IPS-NIHi11 (cell line): ENCODE data around the gene RPS2.
A peak's percentile ranks its signal among the peaks of the same experiment; 100 is the strongest.
"Not testable (repeated sequence)": the region's sequence is repeated elsewhere in the genome, so short reads cannot be mapped to it uniquely, and the experiment has no call there.

Source experiments
- DNase-seq: peaks from one replicate; pipeline ENCODE4 v3.0.0; 2012; ENCODE audit warnings: mixed read lengths, low spot score

Gene RPS2

DNA sequence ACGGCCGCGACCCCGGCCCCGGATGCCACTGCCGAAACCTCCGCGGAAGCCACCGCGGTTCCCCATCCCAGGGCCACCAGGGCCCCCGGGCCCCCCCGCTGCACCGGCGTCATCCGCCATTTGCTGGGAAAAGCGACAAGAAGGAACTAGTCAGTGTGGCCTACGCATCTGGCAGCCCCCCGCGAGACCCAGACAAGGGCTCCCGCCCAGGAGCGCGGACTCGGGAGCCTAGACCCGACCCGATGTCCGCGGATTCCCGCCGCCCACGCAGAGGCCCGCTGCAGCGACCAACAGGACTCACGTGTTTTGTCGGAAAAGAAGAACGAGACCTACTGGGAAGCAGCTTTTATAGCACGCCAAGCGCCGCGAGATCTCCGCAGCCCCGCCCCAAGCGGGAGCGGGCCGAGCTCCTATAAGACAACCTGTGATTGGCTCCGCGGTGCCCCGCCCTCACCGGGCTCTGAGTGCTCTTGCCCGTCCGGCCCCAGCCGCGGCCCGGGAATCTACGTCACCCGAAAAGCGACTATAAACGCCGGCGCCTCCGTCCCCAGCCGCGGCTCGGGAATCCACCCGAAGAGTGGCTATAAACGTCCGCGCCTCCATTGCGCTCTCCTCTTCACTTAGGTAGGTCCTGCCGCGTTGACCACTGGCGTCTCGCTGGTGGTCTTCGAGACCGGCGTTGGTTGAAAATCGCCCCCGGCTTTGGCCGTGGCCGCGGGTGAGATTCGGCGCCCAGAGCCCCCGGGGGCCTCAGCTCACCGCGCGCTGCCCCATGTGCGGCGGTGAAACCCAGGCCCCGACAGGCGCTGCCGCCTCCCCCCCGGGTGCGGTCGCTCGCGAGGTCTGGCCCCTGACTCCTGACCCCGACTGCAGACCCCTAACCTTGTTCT is at the start of gene RPS2:
TSS of gene RPS2 (minus strand) at position 321 of the 890 bp plus-strand sequence. CDS start at position 120, 201 bp downstream.
- DNase-seq: peak; percentile 99

DNA sequence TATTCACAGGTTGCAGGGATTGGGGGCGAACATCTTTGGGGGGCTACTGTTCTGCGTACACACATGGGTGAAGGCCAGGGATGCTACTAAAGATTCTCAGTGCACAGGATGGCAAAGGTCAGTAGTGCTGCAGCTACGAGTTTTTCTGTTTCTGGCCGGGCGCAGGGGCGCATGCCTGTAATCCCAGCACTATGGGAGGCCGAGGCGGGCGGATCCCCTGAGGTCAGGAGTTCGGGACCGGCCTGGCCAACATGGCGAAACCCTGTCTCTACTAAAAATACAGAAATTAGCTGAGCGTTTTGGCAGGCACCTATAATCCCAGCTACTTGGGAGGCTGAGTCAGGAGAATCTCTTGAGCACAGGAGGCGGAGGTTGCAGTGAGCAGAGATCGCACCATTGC is 48.9 kb upstream of the RPS2 start:
- no peak for DNase-seq

DNA sequence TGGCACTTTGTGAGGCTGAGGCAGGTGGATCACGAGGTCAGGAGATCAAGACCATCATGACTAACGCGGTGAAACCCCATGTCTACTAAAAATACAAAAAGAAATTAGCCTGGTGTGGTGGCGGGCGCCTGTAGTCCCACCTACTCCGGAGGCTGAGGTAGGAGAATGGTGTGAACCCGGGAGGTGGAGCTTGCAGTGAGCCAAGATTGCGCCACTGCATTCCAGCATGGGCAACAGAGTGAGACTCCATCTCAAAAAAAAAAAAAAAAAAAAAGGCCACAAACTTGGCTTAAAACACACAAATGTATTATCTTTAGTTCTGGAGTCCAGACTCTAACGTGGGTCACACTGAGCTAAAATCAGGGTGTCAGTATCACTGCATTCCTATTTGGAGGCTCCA is 47.1 kb upstream of the RPS2 start:
- not testable (repeated sequence) for DNase-seq

DNA sequence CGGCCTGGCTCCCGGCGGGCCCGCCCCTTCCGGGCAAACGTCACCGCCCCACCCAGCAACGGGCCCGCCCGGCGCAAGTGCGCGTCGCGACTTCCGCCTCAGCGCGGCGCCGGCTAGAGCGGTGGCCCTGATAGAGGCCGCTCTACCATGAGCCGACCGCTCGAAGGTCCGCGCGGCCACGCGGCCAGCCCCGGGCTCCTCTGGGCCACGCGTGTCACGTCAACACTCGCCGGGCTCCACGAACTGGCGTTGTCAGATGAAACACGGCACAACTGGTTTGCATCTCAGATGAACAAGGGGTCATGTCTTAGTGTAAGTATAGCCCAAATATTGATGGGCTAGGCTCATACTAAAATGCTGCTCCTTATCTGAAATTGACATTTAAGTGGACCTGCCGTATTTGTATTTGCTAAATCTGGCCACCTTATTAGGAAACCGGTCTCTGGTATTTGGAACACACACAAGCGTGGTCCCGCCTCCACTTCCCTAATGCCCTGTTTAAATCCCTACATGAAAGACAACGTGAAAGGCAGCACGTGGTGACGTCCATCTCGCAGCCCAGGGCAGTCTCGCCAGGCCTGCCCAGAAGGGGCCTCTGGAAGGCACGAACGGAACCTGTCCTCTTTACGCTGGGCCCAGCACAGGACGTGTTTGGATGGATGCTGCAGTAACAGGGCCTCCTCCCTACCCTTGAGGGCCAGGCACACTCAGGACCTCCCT is 45.3 kb upstream of the RPS2 start, which contains the start of gene ZNF598:
TSS of gene ZNF598 (minus strand) at position 31 of the 720 bp plus-strand sequence.
- peak; percentile 98 for DNase-seq

DNA sequence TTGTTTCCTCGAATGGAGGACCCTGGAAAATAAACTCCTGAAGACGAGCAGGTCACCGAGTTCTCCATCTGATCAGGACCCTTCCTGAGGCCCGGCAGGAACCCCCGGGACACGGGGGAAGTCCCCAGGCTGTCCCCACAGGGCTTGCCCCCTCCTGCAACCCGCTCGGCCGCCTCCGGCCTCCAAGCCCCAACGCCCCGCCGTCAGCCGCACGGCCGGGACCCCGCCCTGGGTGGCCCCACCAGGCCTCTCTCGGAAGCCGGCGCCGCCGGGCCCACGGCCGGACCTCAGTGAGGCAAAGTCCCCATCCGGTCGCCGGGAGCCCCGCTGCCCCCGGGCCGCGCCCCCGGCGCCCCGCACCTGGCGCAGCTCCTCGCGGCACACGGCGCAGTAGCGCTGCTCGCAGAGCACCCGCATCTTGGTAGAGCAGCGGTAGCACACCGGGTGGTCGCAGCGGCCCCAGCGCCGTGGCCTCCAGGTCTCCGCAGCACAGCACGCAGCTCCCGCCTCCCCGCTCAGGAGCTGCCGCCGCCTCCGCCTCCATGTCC is 44.6 kb upstream of the RPS2 start:
- DNase-seq: peak; percentile 49

DNA sequence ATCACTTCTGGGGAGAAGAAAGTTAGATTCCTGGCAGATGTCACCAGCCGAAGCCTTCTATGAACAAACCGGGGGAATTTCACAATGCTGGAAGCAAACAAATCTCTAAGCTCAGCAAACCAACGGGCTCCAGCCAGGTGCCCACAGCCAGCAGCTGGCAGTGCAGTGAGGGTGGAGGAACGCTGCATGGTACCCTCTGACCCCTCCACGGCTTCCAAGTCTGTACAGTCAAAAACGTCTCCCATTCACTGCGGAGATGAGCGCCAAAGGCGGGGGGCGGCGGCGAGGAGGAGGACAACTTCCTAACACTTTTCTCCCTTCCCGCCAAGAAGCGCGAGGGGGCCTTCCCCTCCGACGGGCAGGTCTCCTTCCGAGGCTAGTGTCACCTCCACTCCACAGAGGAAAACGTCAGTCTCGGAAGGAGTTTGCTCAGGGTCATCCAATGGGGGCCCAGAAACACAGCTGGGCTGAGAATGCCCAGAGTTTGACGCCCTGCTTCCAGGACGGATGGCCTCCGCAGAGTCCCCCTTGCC is 44.1 kb upstream of the RPS2 start:
- no peak for DNase-seq

DNA sequence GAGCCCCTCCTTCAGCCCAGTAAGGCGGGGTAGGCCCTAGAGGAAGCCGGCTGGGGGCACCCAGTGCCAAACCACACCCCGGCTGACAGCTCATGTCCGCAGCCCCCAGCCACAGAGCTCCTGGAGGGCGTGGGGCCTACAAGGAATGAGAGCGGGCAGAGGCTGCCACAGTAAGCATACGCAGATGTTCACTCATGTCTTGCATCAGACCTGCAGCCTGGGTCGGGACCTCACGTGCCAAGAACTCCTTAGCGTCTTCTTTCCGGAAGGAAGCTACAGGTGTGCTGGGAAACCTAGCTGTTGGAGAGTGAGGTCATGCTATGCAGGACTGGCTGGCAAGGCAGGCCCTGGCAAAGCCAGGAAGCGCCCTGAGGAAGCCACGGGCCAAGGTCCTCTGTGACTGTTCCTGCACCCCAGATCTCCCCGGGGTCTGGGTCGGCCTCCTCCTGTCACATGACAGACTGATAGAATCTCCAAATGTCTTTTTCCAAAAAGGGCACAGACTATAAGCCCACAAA is 43.4 kb upstream of the RPS2 start:
- no peak for DNase-seq

DNA sequence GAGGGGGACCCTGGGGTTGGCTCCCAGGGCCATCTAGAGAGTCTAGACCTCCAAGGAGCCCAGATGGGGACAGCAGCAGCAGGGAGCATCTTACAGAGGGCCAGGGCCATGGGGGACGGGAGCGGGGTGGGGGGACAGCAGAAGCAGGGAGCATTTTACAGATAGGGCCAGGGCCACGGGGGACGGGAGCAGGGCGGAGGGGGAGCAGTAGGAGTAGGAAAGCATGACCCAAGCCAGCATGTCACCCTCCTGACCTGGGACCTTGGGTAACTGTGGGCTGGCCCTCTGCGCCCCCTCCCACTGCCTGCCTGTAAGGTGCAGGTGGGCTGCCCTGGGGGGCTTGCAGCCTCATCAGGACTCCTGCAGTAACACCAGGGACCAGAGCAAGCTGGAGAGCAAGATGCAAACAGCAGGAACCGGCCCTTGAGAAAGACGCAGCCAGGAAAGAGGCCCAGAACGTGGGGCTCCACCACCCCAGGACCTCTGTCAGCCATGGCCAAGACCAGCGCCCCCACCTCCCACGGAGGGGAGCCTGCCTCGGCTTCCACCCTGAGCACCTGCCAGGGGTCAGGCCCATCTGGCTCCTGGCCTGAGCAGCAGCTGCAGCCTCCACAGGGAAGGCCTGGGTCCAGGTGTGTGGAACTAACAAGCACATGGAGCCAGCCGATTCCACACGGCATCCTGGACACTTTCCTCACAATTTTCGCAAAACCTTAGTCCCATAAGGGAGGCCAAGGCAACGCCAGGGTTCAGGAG is 42.6 kb upstream of the RPS2 start:
- DNase-seq: no peak

DNA sequence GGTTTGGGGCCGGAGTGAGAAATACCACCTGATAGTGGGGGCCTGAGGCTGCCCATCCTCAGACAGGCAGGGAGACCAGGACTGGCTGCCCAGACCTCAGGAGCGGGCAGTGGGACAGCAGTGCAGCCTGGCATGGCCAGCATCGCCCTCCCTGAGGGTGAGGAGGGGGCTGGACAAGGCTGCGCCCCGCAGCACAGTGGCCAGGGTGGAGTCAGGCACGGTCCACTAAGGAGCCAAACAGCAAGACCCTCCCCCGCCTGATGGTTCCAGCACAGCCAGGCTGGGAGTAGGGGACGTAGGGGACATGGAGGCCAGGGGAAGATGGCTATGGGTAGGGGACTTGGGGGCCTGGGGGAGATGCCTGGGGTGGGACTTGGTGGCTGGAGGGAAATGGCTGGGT is 41.7 kb upstream of the RPS2 start:
- no peak for DNase-seq

DNA sequence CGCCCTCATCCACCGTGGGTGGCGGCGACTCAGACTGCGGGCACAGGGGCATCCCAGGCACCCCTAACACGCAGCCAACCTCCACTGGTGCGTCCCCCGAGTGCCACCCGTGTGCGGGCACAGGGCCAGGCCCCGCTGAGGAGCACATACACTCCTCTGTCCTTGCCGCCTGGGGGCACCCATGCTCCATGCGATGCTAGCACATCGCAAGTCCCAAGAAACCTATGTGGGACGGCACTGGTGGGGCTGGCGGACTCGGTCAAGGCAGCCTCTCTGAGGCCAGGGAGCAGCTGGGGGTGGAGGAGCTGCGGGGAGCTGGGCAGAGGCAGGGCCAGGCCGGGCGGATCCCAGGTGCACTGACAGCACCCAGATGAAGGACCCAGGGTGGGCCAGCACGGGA is 41.0 kb upstream of the RPS2 start:
- no peak for DNase-seq

DNA sequence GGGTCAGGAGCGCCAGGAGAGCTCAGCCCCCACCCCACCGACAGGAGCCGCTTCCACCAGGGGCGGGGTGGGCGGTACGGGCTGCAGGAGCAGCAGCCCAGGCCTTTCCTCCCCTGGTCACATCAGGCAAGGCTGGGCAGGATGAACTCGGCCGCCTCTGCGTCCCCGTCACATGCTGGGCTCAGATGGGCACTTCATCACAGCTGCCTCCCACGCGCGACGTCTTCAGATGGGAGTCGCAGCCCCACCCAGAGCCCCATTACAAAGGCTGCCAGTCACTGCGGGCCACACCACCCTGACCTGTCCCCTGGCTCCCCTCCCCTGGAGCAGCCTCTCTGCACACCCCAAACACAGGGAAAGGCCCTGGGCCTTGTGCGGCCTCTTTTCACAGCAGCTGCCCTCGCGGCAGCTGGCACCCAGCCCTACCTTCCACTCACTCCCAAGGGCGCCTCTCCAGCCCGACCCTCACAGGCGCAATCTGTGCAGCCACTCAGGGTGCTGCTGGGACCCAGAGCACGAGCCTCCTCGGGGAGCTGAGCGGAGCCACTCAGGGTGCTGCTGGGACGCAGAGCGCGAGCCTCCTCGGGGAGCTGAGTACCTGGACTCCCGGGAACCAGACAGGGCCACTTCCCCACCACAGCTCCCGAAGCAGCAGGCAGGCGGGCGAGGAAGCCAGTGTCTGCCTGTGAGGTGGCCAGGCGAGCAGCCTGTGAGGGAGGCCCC is 40.3 kb upstream of the RPS2 start:
- DNase-seq: no peak

DNA sequence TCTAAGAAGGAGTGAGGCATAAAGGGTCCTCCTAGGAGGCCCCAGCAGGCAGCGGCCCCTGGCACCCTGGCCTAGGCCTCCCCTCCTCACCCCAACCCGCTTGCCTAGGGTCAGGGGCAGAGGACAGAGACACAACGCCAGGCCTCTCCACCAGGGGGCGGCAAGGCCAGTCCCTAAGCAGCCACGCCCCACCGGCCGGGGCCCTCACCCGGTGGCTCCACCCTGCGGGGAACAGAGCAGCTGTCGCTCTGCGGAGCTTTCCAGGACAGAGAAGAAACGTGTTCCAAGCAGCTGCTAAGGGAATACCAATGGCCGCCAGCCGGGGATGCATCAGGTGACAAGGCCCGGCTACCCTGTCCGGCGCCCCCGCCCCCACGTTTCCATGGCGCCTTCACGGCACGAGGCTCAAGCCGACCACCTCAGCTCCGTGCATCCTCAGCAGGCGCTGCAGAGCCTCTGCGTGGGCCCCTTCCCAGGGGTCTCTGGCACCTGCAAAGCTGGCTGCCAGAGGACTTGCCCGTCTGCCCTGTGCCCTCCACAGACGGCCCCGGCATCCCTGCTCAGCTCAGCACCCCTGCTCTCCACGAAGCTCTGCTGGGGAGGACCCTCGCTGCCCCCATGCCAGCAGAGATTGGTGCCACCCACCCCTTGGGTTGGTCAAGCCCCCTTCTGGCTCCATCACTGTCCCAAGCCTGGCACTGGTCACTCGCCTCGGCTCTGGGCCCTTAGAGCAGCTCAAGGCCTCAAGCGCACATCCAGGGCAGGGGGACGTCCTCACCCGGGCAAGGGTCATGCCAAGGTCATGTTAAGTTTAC is 39.4 kb upstream of the RPS2 start:
- DNase-seq: peak; percentile 99

DNA sequence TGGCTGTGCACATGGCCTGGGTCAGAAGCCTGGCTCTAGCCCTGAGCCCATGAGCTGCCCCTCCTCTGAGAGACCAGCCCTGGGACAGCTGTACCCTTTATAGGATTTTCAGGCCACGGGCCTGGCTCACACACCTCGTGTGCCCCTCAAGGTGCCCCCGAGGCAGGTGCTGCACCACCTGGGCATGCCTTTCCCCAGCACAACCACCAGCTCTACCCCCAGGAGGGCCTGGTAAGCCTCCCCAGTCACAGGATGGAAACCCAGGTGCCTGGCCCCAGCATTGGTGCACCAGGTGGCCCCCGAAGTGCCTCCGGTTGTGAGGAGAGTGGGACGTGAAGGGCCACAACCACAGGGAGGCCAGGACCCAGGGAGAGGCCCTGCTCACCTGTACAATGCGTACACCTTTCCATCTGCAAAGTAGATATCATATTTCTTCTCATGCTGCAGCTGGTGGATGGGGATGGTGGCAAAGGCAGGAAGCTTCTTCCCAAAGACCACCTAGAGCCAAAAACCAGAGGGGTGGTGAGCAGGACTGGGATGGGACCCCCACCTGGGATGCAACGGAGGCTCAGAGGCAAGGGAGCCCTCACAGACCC is 38.7 kb upstream of the RPS2 start:
- no peak for DNase-seq

DNA sequence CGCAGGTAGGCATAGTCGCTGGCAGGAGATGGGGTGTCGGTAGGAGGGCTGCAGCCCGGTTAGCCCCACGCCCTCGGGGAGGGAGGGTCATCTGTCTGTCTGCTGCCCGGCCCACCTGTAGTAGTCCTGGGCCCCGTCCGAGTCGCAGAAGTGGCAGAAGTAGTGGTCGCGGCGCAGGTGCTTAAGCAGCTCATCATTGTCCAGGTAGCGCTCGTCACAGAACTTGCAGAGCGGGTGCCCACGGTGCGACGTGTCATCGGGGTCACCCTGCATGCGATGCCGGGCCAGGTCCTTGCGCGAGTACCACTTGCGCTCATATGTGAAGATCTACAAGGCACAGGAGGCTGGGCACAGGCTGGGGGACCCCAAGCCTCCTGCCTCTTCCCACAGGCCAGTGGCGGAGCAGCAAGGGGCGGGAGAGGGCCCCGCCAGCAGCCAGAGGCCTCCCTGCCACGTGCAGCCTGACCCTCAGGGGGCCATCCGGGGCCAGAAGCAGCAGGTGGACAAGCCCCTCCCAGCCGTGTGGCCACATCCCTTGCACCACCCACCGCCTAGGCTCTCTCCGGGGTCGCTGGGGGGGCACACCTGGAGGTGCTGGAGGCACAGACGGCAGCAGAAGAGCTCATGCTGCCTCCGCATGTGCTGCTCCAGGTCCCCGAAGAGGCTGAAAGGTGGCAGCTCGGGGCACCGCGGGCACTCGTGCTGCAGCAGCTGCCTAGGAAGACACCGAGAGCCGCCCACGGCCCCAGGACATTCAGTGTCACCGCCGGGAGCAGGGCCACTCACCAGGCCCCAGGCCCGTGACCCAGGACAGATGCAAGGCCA is 38.0 kb upstream of the RPS2 start:
- no peak for DNase-seq

DNA sequence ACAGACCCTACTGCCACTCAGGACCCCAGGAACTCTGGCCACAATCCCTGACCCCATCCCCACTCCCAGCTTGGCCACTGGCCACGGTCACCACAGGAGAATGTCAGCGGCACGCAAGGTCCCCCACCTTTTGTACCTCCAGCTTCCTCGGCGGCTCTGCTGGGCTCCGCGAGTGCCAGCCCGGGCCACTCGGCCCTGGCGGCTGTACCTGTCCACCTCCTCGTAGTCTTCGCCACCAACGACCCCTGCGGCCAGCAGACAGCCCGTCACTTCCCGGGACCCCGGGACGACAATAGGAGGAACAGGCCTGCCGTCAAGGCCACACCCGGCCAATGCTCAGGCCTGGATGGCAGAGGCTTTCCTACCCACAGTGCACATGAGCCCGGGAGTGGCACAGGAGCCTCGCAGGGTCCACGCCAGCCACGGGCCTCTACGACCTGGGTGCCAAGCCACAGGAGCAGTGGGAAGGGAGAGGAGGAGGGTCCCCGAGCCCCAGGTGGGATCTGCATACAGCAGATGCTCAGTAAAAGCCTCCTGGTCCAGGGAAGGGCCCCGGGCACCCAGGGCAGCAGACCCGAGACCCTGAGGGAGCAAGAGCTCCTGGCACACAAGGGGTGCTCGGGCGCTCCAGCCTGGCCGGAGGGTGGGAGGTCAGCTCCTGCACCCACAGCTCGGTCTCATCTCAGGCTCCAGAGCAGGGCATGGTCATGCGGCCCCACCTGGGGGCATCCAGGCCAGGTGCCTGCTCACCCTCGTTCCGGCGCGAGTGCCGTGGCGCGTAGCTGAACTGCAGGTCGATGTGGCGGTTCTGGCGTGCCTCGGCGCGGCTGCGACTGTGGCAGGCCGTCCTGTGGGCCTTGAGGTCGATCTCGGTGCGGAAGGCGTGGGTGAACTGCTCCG is 37.1 kb upstream of the RPS2 start:
- DNase-seq: no peak

DNA sequence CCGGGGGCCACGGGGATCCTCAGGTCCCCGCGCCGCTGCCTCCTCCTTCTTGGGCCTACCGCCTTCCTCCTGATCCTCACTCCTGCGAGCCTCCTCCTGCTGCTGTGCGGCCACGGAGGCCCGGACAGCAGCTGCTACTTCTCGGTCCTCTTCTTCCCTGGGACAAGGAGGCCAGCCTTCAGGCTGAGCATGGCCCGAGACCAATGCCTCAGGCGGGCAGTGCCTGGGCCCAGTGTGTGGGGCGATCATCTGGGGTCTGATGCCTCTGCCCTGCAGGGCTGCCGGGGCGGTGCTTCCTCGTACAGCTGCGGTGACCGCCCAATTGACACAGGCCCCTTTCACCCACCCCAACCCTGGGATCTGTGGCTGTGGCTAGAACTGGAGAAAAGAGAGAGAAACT is 36.4 kb upstream of the RPS2 start:
- no peak for DNase-seq

DNA sequence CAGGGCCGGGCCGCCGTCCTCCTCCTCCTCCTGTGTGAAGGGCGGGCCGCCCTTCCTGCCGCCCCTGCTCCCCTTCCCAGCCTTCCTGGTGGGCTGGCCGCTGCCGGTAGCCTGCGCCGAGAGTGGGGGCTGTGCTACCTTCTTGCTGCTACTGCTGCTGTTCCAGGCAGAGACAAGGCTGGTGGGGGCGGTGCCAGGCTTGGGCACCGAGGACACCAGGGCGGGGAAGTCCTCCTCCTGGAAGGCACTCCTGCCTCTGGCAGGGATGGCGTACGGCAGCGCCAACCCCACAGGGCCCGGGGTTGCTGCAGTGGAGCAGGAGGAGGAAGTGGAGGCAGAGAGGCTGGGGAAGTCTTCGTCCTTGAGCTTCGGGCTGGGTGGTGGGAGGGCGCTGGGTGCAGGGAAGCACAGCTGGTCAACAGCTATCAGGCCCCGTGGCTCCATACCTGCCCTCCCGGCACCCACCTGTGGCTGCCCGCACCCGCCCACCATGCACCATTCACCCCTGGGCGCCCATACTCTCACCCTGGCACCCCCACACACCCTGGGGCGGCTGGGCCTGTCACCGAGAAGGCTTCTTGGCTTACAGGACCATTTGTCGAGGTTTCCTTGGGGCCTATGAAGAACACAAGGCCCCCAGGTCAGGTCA is 35.4 kb upstream of the RPS2 start:
- DNase-seq: no peak
